Neural progenitor cell (in vitro differentiated cells): ENCODE data around the gene LRBA. TPM values are rescaled to one million over a fixed set of nuclear protein-coding genes. Genes with fewer than 3 reads are reported as not detected.

Experiments used
- DNase-seq: peaks from one replicate; pipeline ENCODE4 v3.0.0-alpha.2; 2016; ENCODE audit warnings: low spot score
- H2AFZ ChIP-seq: fragments of 200-600 bp; sonication (generic); replicated peaks from 2 replicates; pipeline ENCODE4 v1.6.1; 2016; ENCODE audit warnings: antibody characterized with exemption
- H3F3A ChIP-seq: fragments of 200-600 bp; sonication (generic); 2 replicates; pipeline ENCODE4 v1.6.1; 2016; ENCODE audit warnings: antibody characterized with exemption, low read depth
- H3K27ac ChIP-seq: fragments of 200-600 bp; sonication (generic); 2 replicates; pipeline ENCODE4 v1.5.1; 2016; ENCODE audit warnings: mild to moderate bottlenecking
- H3K27me3 ChIP-seq: fragments of 200-600 bp; sonication (generic); 2 replicates; pipeline ENCODE4 v1.6.1; 2016; ENCODE audit warnings: mild to moderate bottlenecking, moderate library complexity
- H3K36me3 ChIP-seq: fragments of 200-600 bp; sonication (generic); 2 replicates; pipeline ENCODE4 v1.5.1; 2016
- H3K4me1 ChIP-seq: fragments of 200-600 bp; sonication (generic); 2 replicates; pipeline ENCODE4 v1.6.1; 2016; ENCODE audit warnings: mixed run types
- H3K4me2 ChIP-seq: fragments of 200-600 bp; sonication (generic); 2 replicates; pipeline ENCODE4 v1.6.1; 2016
- H3K4me3 ChIP-seq: fragments of 200-600 bp; sonication (generic); 2 replicates; pipeline ENCODE4 v1.5.1; 2016
- H3K79me2 ChIP-seq: fragments of 200-600 bp; sonication (generic); 2 replicates; pipeline ENCODE4 v1.6.1; 2016; ENCODE audit warnings: low read depth
- H3K9ac ChIP-seq: fragments of 200-600 bp; sonication (generic); 2 replicates; pipeline ENCODE4 v1.6.1; 2016
- H3K9me3 ChIP-seq: fragments of 200-600 bp; sonication (generic); 2 replicates; pipeline ENCODE4 v1.5.1; 2016; ENCODE audit warnings: low read depth
- H4K20me1 ChIP-seq: fragments of 200-600 bp; sonication (generic); 2 replicates; pipeline ENCODE4 v1.6.1; 2016; ENCODE audit warnings: low read depth
- H3K27ac Mint-ChIP-seq: 3 replicates; pipeline ENCODE4 v1.8.0; 2021; ENCODE audit warnings: mixed read lengths
- H3K27me3 Mint-ChIP-seq: 2 replicates; pipeline ENCODE4 v1.8.0; 2022; ENCODE audit warnings: low read depth, mild to moderate bottlenecking, inconsistent platforms, moderate library complexity, mixed read lengths; ENCODE audit not compliant: insufficient read depth
- H3K36me3 Mint-ChIP-seq: 3 replicates; pipeline ENCODE4 v1.8.0; 2021; ENCODE audit warnings: mixed read lengths
- H3K4me1 Mint-ChIP-seq: 3 replicates; pipeline ENCODE4 v1.8.0; 2021; ENCODE audit warnings: mixed read lengths
- H3K4me3 Mint-ChIP-seq: 3 replicates; pipeline ENCODE4 v1.8.0; 2021; ENCODE audit warnings: mild to moderate bottlenecking, moderate library complexity, mixed read lengths
- H3K9me3 Mint-ChIP-seq: 3 replicates; pipeline ENCODE4 v1.8.0; 2020; ENCODE audit warnings: mixed read lengths
- EZH2 ChIP-seq: fragments of 200-600 bp; sonication (generic); IDR thresholded peaks from 2 replicates; pipeline ENCODE4 v1.6.1; 2017; ENCODE audit warnings: antibody characterized with exemption, mild to moderate bottlenecking, moderate library complexity
- EZH2phosphoT487 ChIP-seq: fragments of 200-600 bp; sonication (generic); IDR thresholded peaks from 2 replicates; pipeline ENCODE4 v1.6.1; 2017; ENCODE audit warnings: antibody characterized with exemption
- total RNA-seq: library from RNA; depleted of rRNA; stranded (reverse); fragments of >200 nt; gene quantifications from 2 replicates; pipeline ENCODE4 v1.2.3, GENCODE V29; 2015; ENCODE audit warnings: low replicate concordance
- TF ChIP-seq, protein P1 (sequence below): fragments of 200-600 bp; sonication (generic); IDR thresholded peaks from 2 replicates; pipeline ENCODE4 v1.5.1; 2017; ENCODE audit warnings: antibody characterized with exemption, mild to moderate bottlenecking

The LRBA gene
- total RNA-seq, 1 donor from 2014 or later, result 111 TPM

- Histone ChIP-seq H3K79me2 (peaks cover 97% of the 10 kb centered on the region), H3K4me1 (peaks cover 12% of the 10 kb centered on the region), H3F3A (no peaks in the 10 kb centered on the region), H2AFZ (no peak overlapping the region), H3K27me3 (no peaks in the 10 kb centered on the region), H3K27ac (no peak overlapping the region), H3K36me3 (no peaks in the 10 kb centered on the region), H3K9ac (no peak overlapping the region), H3K4me2 (no peak overlapping the region), H3K9me3 (no peaks in the 10 kb centered on the region), H3K4me3 (no peak overlapping the region), H4K20me1 (peaks cover 7% of the 10 kb centered on the region)
- H3K4me3 Mint-ChIP-seq, result no peak overlapping the region
- TF ChIP-seq EZH2phosphoT487, result no peak
- TF ChIP-seq, protein P1, sequence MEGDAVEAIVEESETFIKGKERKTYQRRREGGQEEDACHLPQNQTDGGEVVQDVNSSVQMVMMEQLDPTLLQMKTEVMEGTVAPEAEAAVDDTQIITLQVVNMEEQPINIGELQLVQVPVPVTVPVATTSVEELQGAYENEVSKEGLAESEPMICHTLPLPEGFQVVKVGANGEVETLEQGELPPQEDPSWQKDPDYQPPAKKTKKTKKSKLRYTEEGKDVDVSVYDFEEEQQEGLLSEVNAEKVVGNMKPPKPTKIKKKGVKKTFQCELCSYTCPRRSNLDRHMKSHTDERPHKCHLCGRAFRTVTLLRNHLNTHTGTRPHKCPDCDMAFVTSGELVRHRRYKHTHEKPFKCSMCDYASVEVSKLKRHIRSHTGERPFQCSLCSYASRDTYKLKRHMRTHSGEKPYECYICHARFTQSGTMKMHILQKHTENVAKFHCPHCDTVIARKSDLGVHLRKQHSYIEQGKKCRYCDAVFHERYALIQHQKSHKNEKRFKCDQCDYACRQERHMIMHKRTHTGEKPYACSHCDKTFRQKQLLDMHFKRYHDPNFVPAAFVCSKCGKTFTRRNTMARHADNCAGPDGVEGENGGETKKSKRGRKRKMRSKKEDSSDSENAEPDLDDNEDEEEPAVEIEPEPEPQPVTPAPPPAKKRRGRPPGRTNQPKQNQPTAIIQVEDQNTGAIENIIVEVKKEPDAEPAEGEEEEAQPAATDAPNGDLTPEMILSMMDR, result no peak
- no peak for TF ChIP-seq EZH2
- no peaks in the 10 kb centered on the region for H3K9me3 Mint-ChIP-seq
- DNase-seq, result no peak
- H3K36me3 Mint-ChIP-seq, result peaks cover 6% of the 10 kb centered on the region
- no peaks in the 10 kb centered on the region for H3K27me3 Mint-ChIP-seq
- no peaks in the 10 kb centered on the region for H3K4me1 Mint-ChIP-seq
- no peak overlapping the region for H3K27ac Mint-ChIP-seq
Observed at GRCh38 chr4:150990993-150991392, 24.1 kb downstream of the LRBA start.

GRCh38 chr4:150990250-150990649 is 24.8 kb downstream of the LRBA start:
- H3K27ac Mint-ChIP-seq, result no peak overlapping the region
- peaks cover 96% of the 10 kb centered on the region for H3K79me2 ChIP-seq
- no peaks in the 10 kb centered on the region for H3K27me3 ChIP-seq
- no peaks in the 10 kb centered on the region for H3K27me3 Mint-ChIP-seq
- H3K4me3 ChIP-seq, result no peak overlapping the region
- no peak overlapping the region for H3K27ac ChIP-seq
- no peaks in the 10 kb centered on the region for H3K4me1 Mint-ChIP-seq
- TF ChIP-seq, protein P1, result no peak
- TF ChIP-seq EZH2 (no peak), EZH2phosphoT487 (no peak)
- no peaks in the 10 kb centered on the region for H3F3A ChIP-seq
- H3K9ac ChIP-seq, result no peak overlapping the region
- H3K4me3 Mint-ChIP-seq, result no peak overlapping the region
- H3K4me1 ChIP-seq, result peaks cover 7% of the 10 kb centered on the region
- no peak for DNase-seq
- H4K20me1 ChIP-seq, result peaks cover 7% of the 10 kb centered on the region
- no peaks in the 10 kb centered on the region for H3K9me3 ChIP-seq
- no peaks in the 10 kb centered on the region for H3K9me3 Mint-ChIP-seq
- H3K36me3 ChIP-seq, result no peaks in the 10 kb centered on the region
- no peak overlapping the region for H2AFZ ChIP-seq
- H3K4me2 ChIP-seq, result no peak overlapping the region
- peaks cover 6% of the 10 kb centered on the region for H3K36me3 Mint-ChIP-seq

GRCh38 chr4:150988238-150988637 is 26.8 kb downstream of the LRBA start:
- no peaks in the 10 kb centered on the region for H3K9me3 ChIP-seq
- no peaks in the 10 kb centered on the region for H3K4me1 ChIP-seq
- Mint-ChIP-seq H3K4me1 (no peaks in the 10 kb centered on the region), H3K9me3 (no peaks in the 10 kb centered on the region), H3K27me3 (no peaks in the 10 kb centered on the region), H3K27ac (no peak overlapping the region), H3K4me3 (no peak overlapping the region), H3K36me3 (peaks cover 6% of the 10 kb centered on the region)
- H3K4me3 ChIP-seq, result no peak overlapping the region
- TF ChIP-seq EZH2phosphoT487 (no peak), EZH2 (no peak)
- TF ChIP-seq, protein P1, result no peak
- peaks cover 90% of the 10 kb centered on the region for H3K79me2 ChIP-seq
- no peaks in the 10 kb centered on the region for H3K27me3 ChIP-seq
- no peaks in the 10 kb centered on the region for H3F3A ChIP-seq
- DNase-seq, result no peak
- H3K9ac ChIP-seq, result no peak overlapping the region
- no peaks in the 10 kb centered on the region for H4K20me1 ChIP-seq
- no peak overlapping the region for H3K27ac ChIP-seq
- no peak overlapping the region for H2AFZ ChIP-seq
- H3K4me2 ChIP-seq, result no peak overlapping the region
- H3K36me3 ChIP-seq, result no peaks in the 10 kb centered on the region
